Head of caudate nucleus (tissue), 42 donors: ENCODE results near the gene ALG5.

ENCODE experiments used
- DNase-seq, 42 donors: peaks; one replicate each; pipeline versions ENCODE4 v3.0.0 to v3.0.0-alpha.2; 2020 to 2021; ENCODE audit warnings: mixed read lengths in 7 of 42
- intact Hi-C: fragments of 100-400 bp; cut with DNase I; formaldehyde crosslinking; loops from one replicate; pipeline ENCODE4 v1.15.0; 2022

The ALG5 gene

GRCh38 chr13:36986462-36987240, 12.5 kb downstream of the ALG5 start:
- intact Hi-C loops = no loop called here
- no peak for DNase-seq

GRCh38 chr13:36981156-36981743, 17.9 kb downstream of the ALG5 start:
- DNase-seq = no peak
- intact Hi-C loops = no loop called here

GRCh38 chr13:36979361-36980050, 19.6 kb downstream of the ALG5 start:
- intact Hi-C loops = loop anchor here (5.0 kb wide), 1 partner anchor 117 kb away; no protein-coding TSS in a partner anchor
- no peak for DNase-seq

GRCh38 chr13:36975172-36975571, 24.0 kb downstream of the ALG5 start:
- DNase-seq = no peak
- intact Hi-C loops = loop anchor here (5.0 kb wide), 1 partner anchor 113 kb away; no protein-coding TSS in a partner anchor

GRCh38 chr13:36973621-36974295, 25.4 kb downstream of the ALG5 start:
- intact Hi-C loops = no loop called here
- DNase-seq = no peak

- no peak for DNase-seq
- intact Hi-C loops = no loop called here
These were observed 26.1 kb downstream of the ALG5 start for GRCh38 chr13:36973009-36973408.

- intact Hi-C loops = no loop called here
- no peak for DNase-seq
These were observed 32.7 kb downstream of the ALG5 start for GRCh38 chr13:36966404-36966803.

GRCh38 chr13:36965767-36966166, 33.4 kb downstream of the ALG5 start:
- intact Hi-C loops = no loop called here
- no peak for DNase-seq

- no peak for DNase-seq
- intact Hi-C loops = no loop called here
These were observed 39.6 kb downstream of the ALG5 start for GRCh38 chr13:36959456-36960116.

GRCh38 chr13:36954542-36954941, 44.6 kb downstream of the ALG5 start:
- no peak for DNase-seq
- intact Hi-C loops = no loop called here

- no peak for DNase-seq
- intact Hi-C loops = no loop called here
These were observed 48.2 kb downstream of the ALG5 start for GRCh38 chr13:36950920-36951319.

GRCh38 chr13:36950330-36950729, 48.8 kb downstream of the ALG5 start:
- no peak for DNase-seq
- intact Hi-C loops = no loop called here

GRCh38 chr13:36945078-36945477, 54.1 kb downstream of the ALG5 start:
- DNase-seq = no peak
- intact Hi-C loops = no loop called here

GRCh38 chr13:36925603-36926002, 73.5 kb downstream of the ALG5 start:
- intact Hi-C loops = no loop called here
- no peak for DNase-seq

- intact Hi-C loops = no loop called here
- DNase-seq = no peak
These were observed 75.1 kb downstream of the ALG5 start for GRCh38 chr13:36924001-36924400.

- no peak for DNase-seq
- intact Hi-C loops = no loop called here
These were observed 77.4 kb downstream of the ALG5 start for GRCh38 chr13:36921631-36922301.

- intact Hi-C loops = no loop called here
These were observed 78.4 kb downstream of the ALG5 start for GRCh38 chr13:36920616-36921185.

More at GRCh38 chr13:36920616-36921185, 78.4 kb downstream of the ALG5 start:
- peak in 1 of 42 donors; percentile 8 for DNase-seq
